Measurements from ENCODE around the gene CDK19. TPM values are rescaled to one million over a fixed set of nuclear protein-coding genes. Genes with fewer than 3 reads are reported as not detected.

Gene CDK19
- polyA plus RNA-seq, 1 donor from 2014 or later: 40.7 TPM

- no peak for TF ChIP-seq EZH2 (IDR thresholded peaks at IDR 0.05; ENCODE audit: borderline replicate concordance, insufficient read depth, low read length, poor library complexity, severe bottlenecking)
- no peak for TF ChIP-seq MXI1 (conservative IDR thresholded peaks at IDR 0.05; ENCODE audit: poor library complexity, severe bottlenecking)
- TF ChIP-seq REST (IDR thresholded peaks at IDR 0.05; ENCODE audit: borderline replicate concordance): no peak
- TF ChIP-seq EP300 (conservative IDR thresholded peaks at IDR 0.05; ENCODE audit: poor library complexity, severe bottlenecking): no peak
- Histone ChIP-seq H2AFZ (ENCODE audit: low read depth, low read length) (no peak overlapping the region), H3K4me2 (ENCODE audit: low read length) (no peak overlapping the region), H3K9me3 (ENCODE audit: low read length) (no peaks in the 10 kb centered on the region), H3K9me2 (ENCODE audit: insufficient read depth, low read length) (no peaks in the 10 kb centered on the region), H3K27ac (ENCODE audit: low read length) (no peak overlapping the region), H3K27me3 (ENCODE audit: insufficient read depth, low read depth, low read length) (no peaks in the 10 kb centered on the region), H3K9ac (ENCODE audit: low read length) (no peak overlapping the region), H3K4me3 (ENCODE audit: low read length) (no peak overlapping the region), H3K79me2 (replicated peaks; ENCODE audit: insufficient read depth, low read length) (peaks cover 13% of the 10 kb centered on the region), H3F3A (ENCODE audit: insufficient read depth, low read length, poor library complexity, severe bottlenecking) (no peaks in the 10 kb centered on the region), H4K20me1 (ENCODE audit: insufficient read depth) (no peaks in the 10 kb centered on the region), H3K36me3 (ENCODE audit: insufficient read depth, low read length) (peaks cover 3% of the 10 kb centered on the region)
Measured at GRCh38 chr6:110777636-110778035, 37.6 kb downstream of the CDK19 start.

- Histone ChIP-seq H2AFZ (ENCODE audit: low read depth, low read length) (no peak overlapping the region), H3K4me2 (ENCODE audit: low read length) (no peak overlapping the region), H3K27ac (ENCODE audit: low read length) (no peak overlapping the region), H3F3A (ENCODE audit: insufficient read depth, low read length, poor library complexity, severe bottlenecking) (no peaks in the 10 kb centered on the region), H3K27me3 (ENCODE audit: insufficient read depth, low read depth, low read length) (no peaks in the 10 kb centered on the region), H3K4me3 (ENCODE audit: low read length) (no peak overlapping the region), H3K9ac (ENCODE audit: low read length) (no peak overlapping the region), H3K79me2 (replicated peaks; ENCODE audit: insufficient read depth, low read length) (peaks cover 10% of the 10 kb centered on the region), H3K36me3 (ENCODE audit: insufficient read depth, low read length) (peaks cover 3% of the 10 kb centered on the region), H4K20me1 (ENCODE audit: insufficient read depth) (no peaks in the 10 kb centered on the region), H3K9me3 (ENCODE audit: low read length) (no peaks in the 10 kb centered on the region), H3K9me2 (ENCODE audit: insufficient read depth, low read length) (no peaks in the 10 kb centered on the region)
- TF ChIP-seq TAF1 (IDR thresholded peaks at IDR 0.05; ENCODE audit: low read depth) (no peak), EZH2 (IDR thresholded peaks at IDR 0.05; ENCODE audit: borderline replicate concordance, insufficient read depth, low read length, poor library complexity, severe bottlenecking) (no peak), MXI1 (conservative IDR thresholded peaks at IDR 0.05; ENCODE audit: poor library complexity, severe bottlenecking) (no peak), SMC3 (conservative IDR thresholded peaks at IDR 0.05; ENCODE audit: poor library complexity) (no peak), EP300 (conservative IDR thresholded peaks at IDR 0.05; ENCODE audit: poor library complexity, severe bottlenecking) (no peak), POLR2AphosphoS5 (IDR thresholded peaks at IDR 0.05) (no peak), RAD21 (conservative IDR thresholded peaks at IDR 0.05) (no peak), REST (IDR thresholded peaks at IDR 0.05; ENCODE audit: borderline replicate concordance) (no peak)
- TF ChIP-seq, protein P1, sequence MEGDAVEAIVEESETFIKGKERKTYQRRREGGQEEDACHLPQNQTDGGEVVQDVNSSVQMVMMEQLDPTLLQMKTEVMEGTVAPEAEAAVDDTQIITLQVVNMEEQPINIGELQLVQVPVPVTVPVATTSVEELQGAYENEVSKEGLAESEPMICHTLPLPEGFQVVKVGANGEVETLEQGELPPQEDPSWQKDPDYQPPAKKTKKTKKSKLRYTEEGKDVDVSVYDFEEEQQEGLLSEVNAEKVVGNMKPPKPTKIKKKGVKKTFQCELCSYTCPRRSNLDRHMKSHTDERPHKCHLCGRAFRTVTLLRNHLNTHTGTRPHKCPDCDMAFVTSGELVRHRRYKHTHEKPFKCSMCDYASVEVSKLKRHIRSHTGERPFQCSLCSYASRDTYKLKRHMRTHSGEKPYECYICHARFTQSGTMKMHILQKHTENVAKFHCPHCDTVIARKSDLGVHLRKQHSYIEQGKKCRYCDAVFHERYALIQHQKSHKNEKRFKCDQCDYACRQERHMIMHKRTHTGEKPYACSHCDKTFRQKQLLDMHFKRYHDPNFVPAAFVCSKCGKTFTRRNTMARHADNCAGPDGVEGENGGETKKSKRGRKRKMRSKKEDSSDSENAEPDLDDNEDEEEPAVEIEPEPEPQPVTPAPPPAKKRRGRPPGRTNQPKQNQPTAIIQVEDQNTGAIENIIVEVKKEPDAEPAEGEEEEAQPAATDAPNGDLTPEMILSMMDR (IDR thresholded peaks at IDR 0.05; ENCODE audit: poor library complexity, severe bottlenecking): no peak
Measured at GRCh38 chr6:110776413-110776812, 38.9 kb downstream of the CDK19 start.

Measured in neural cell (in vitro differentiated cells).